Activated CD4-positive, alpha-beta memory T cell treated with anti-CD3 and anti-CD28 coated beads, Interleukin-2, amount 10 ng/mL, durations not matched to agents 7 days and 5 days (primary cell): ENCODE results near the gene FLT3. TPM values are rescaled to one million over a fixed set of nuclear protein-coding genes. Genes with fewer than 3 reads are reported as not detected.
A peak's percentile ranks its signal among the peaks of the same experiment; 100 is the strongest.

ENCODE experiments used
- CTCF ChIA-PET: fragments of 350-600 bp; sonication (Branson Sonifier 250); formaldehyde crosslinking; loops from one replicate; lab custom pipeline; 2021; ENCODE audit warnings: antibody characterized with exemption, inconsistent platforms; lab: Charles Lee
- POLR2A ChIA-PET: fragments of 350-600 bp; sonication (Branson Sonifier 250); formaldehyde crosslinking; loops from one replicate; lab custom pipeline; 2021; ENCODE audit warnings: antibody characterized with exemption; lab: Charles Lee
- DNase-seq: peaks from one replicate; pipeline ENCODE4 v3.0.0-alpha.2; 2020
- H3K27ac Mint-ChIP-seq: one replicate; pipeline ENCODE4 v1.8.0; 2021; ENCODE audit warnings: mild to moderate bottlenecking, mixed read lengths
- H3K27me3 Mint-ChIP-seq: one replicate; pipeline ENCODE4 v1.8.0; 2021; ENCODE audit warnings: mixed read lengths
- H3K36me3 Mint-ChIP-seq: one replicate; pipeline ENCODE4 v1.8.0; 2021; ENCODE audit warnings: low read depth, mixed read lengths
- H3K4me1 Mint-ChIP-seq: one replicate; pipeline ENCODE4 v1.8.0; 2021; ENCODE audit warnings: mixed read lengths
- H3K4me3 Mint-ChIP-seq: one replicate; pipeline ENCODE4 v1.8.0; 2021; ENCODE audit warnings: mild to moderate bottlenecking, mixed read lengths
- H3K9me3 Mint-ChIP-seq: one replicate; pipeline ENCODE4 v1.8.0; 2021; ENCODE audit warnings: mixed read lengths
- total RNA-seq, 2 experiments: library from RNA; stranded (reverse); gene quantifications; one replicate each; pipeline ENCODE4 v1.2.3, GENCODE V29; 2021

FLT3 gene
- total RNA-seq, 2 experiments from 2014 or later = not detected

GRCh38 chr13:28000567-28000966 is 99.8 kb downstream of the FLT3 start:
- no peak overlapping the region for H3K27ac Mint-ChIP-seq
- no peak overlapping the region for H3K4me3 Mint-ChIP-seq
- ChIA-PET CTCF (no interaction called here), POLR2A (no interaction called here)
- DNase-seq = no peak
- no peaks in the 10 kb centered on the region for H3K27me3 Mint-ChIP-seq
- H3K4me1 Mint-ChIP-seq = no peaks in the 10 kb centered on the region
- no peaks in the 10 kb centered on the region for H3K36me3 Mint-ChIP-seq
- H3K9me3 Mint-ChIP-seq = no peaks in the 10 kb centered on the region

- CTCF ChIA-PET = no interaction called here
- H3K27me3 Mint-ChIP-seq = no peaks in the 10 kb centered on the region
- H3K9me3 Mint-ChIP-seq = no peaks in the 10 kb centered on the region
- H3K27ac Mint-ChIP-seq = no peak overlapping the region
- POLR2A ChIA-PET = no interaction called here
- H3K36me3 Mint-ChIP-seq = no peaks in the 10 kb centered on the region
- no peaks in the 10 kb centered on the region for H3K4me1 Mint-ChIP-seq
- H3K4me3 Mint-ChIP-seq = no peak overlapping the region
- peak; percentile 35 for DNase-seq
Observed at GRCh38 chr13:27997904-27998522, 102.4 kb downstream of the FLT3 start.

- ChIA-PET CTCF (interaction anchor here (1.3 kb wide), 1 partner anchor 165 kb away, joined by 4 read pairs; no protein-coding TSS in a partner anchor), POLR2A (no interaction called here)
- Mint-ChIP-seq H3K36me3 (no peaks in the 10 kb centered on the region), H3K27me3 (peaks cover 7% of the 10 kb centered on the region), H3K27ac (no peak overlapping the region), H3K4me3 (no peak overlapping the region), H3K4me1 (no peaks in the 10 kb centered on the region), H3K9me3 (no peaks in the 10 kb centered on the region)
- DNase-seq = no peak
Observed at GRCh38 chr13:27991881-27992280, 108.5 kb downstream of the FLT3 start.

- Mint-ChIP-seq H3K4me1 (no peaks in the 10 kb centered on the region), H3K36me3 (no peaks in the 10 kb centered on the region), H3K9me3 (no peaks in the 10 kb centered on the region), H3K27me3 (peaks cover 12% of the 10 kb centered on the region), H3K27ac (no peak within 1 kb of the TSS), H3K4me3 (no peak within 1 kb of the TSS)
- POLR2A ChIA-PET = no interaction called here
- no peak for DNase-seq
- CTCF ChIA-PET = no interaction called here
Observed at GRCh38 chr13:27988520-27988919, 111.9 kb downstream of the FLT3 start, which contains the start of gene URAD. URAD (minus strand) TSS chr13:27988693; CDS start chr13:27988637, 56 bp downstream.

- Mint-ChIP-seq H3K4me1 (no peaks in the 10 kb centered on the region), H3K4me3 (no peak overlapping the region), H3K27ac (no peak overlapping the region), H3K36me3 (no peaks in the 10 kb centered on the region), H3K27me3 (peaks cover 38% of the 10 kb centered on the region), H3K9me3 (no peaks in the 10 kb centered on the region)
- CTCF ChIA-PET = interaction anchor here (0.9 to 4.9 kb wide), 5 partner anchors 32 to 623 kb away, joined by 3 to 109 read pairs (median 4); no protein-coding TSS in a partner anchor
- POLR2A ChIA-PET = no interaction called here
- DNase-seq = no peak
Observed at GRCh38 chr13:27985600-27985999, 114.8 kb downstream of the FLT3 start.

GRCh38 chr13:27982361-27982760 is 118.0 kb downstream of the FLT3 start:
- DNase-seq = no peak
- Mint-ChIP-seq H3K9me3 (no peaks in the 10 kb centered on the region), H3K4me3 (no peak overlapping the region), H3K36me3 (no peaks in the 10 kb centered on the region), H3K4me1 (peaks cover 10% of the 10 kb centered on the region), H3K27ac (no peak overlapping the region), H3K27me3 (peaks cover 58% of the 10 kb centered on the region)
- ChIA-PET POLR2A (no interaction called here), CTCF (interaction anchor here (0.8 to 4.9 kb wide), 5 partner anchors 12 to 154 kb away, joined by 3 to 109 read pairs (median 3); no protein-coding TSS in a partner anchor)

- Mint-ChIP-seq H3K36me3 (no peaks in the 10 kb centered on the region), H3K9me3 (no peaks in the 10 kb centered on the region), H3K4me3 (no peak overlapping the region), H3K27me3 (peaks cover 63% of the 10 kb centered on the region), H3K4me1 (peaks cover 11% of the 10 kb centered on the region), H3K27ac (no peak overlapping the region)
- ChIA-PET CTCF (interaction anchor here (0.7 kb wide), 1 partner anchor 690 kb away, joined by 3 read pairs; no protein-coding TSS in a partner anchor), POLR2A (no interaction called here)
- DNase-seq = no peak
Observed at GRCh38 chr13:27981006-27981708, 119.2 kb downstream of the FLT3 start.

- Mint-ChIP-seq H3K27ac (no peak overlapping the region), H3K4me3 (no peak overlapping the region), H3K9me3 (no peaks in the 10 kb centered on the region), H3K27me3 (peaks cover 70% of the 10 kb centered on the region), H3K4me1 (peaks cover 17% of the 10 kb centered on the region), H3K36me3 (no peaks in the 10 kb centered on the region)
- DNase-seq = no peak
- POLR2A ChIA-PET = no interaction called here
- CTCF ChIA-PET = interaction anchor here (0.7 kb wide), 1 partner anchor 691 kb away, joined by 3 read pairs; no protein-coding TSS in a partner anchor
Observed at GRCh38 chr13:27980280-27980998, 119.9 kb downstream of the FLT3 start.

GRCh38 chr13:27979765-27980279 is 120.6 kb downstream of the FLT3 start:
- peaks cover 20% of the 10 kb centered on the region for H3K4me1 Mint-ChIP-seq
- H3K27ac Mint-ChIP-seq = no peak overlapping the region
- no peak for DNase-seq
- H3K27me3 Mint-ChIP-seq = peaks cover 75% of the 10 kb centered on the region
- no peaks in the 10 kb centered on the region for H3K36me3 Mint-ChIP-seq
- H3K4me3 Mint-ChIP-seq = no peak overlapping the region
- H3K9me3 Mint-ChIP-seq = no peaks in the 10 kb centered on the region
- ChIA-PET POLR2A (no interaction called here), CTCF (no interaction called here)

GRCh38 chr13:27979001-27979643 is 121.3 kb downstream of the FLT3 start:
- Mint-ChIP-seq H3K4me1 (peaks cover 23% of the 10 kb centered on the region), H3K27me3 (peaks cover 82% of the 10 kb centered on the region), H3K9me3 (no peaks in the 10 kb centered on the region), H3K27ac (no peak overlapping the region), H3K4me3 (no peak overlapping the region), H3K36me3 (no peaks in the 10 kb centered on the region)
- ChIA-PET POLR2A (no interaction called here), CTCF (no interaction called here)
- DNase-seq = no peak

- Mint-ChIP-seq H3K27me3 (peaks cover 86% of the 10 kb centered on the region), H3K36me3 (no peaks in the 10 kb centered on the region), H3K27ac (no peak overlapping the region), H3K4me1 (peaks cover 23% of the 10 kb centered on the region), H3K4me3 (peak overlapping the region; percentile 18), H3K9me3 (no peaks in the 10 kb centered on the region)
- POLR2A ChIA-PET = no interaction called here
- no peak for DNase-seq
- CTCF ChIA-PET = interaction anchor here (0.9 kb wide), 1 partner anchor 615 kb away, joined by 3 read pairs; no protein-coding TSS in a partner anchor
Observed at GRCh38 chr13:27978301-27978968, 121.9 kb downstream of the FLT3 start.
